ACC112 (cell line): ENCODE measurements around the gene B4GALT1.
A peak's percentile ranks its signal among the peaks of the same experiment; 100 is the strongest.
"Not testable (repeated sequence)": the region's sequence is repeated elsewhere in the genome, so short reads cannot be mapped to it uniquely, and the experiment has no call there.

Experiments used
- H2AFZ ChIP-seq: fragments of 200-600 bp; sonication (generic); one replicate; pipeline ENCODE4 v1.6.0; 2017; ENCODE audit warnings: antibody characterized with exemption, low read length; ENCODE audit not compliant: unreplicated experiment
- H3K27ac ChIP-seq: fragments of 200-600 bp; sonication (generic); 2 replicates; pipeline ENCODE4 v1.5.1; 2014; ENCODE audit warnings: low read depth, mild to moderate bottlenecking, antibody characterized with exemption, low read length, moderate library complexity
- H3K27me3 ChIP-seq: fragments of 200-600 bp; sonication (generic); 2 replicates; pipeline ENCODE4 v1.6.1; 2014; ENCODE audit warnings: mild to moderate bottlenecking, antibody characterized with exemption, low read length, moderate library complexity, mixed read lengths; ENCODE audit not compliant: insufficient read depth
- H3K36me3 ChIP-seq: fragments of 200-600 bp; sonication (generic); 2 replicates; pipeline ENCODE4 v1.6.1; 2016; ENCODE audit warnings: mild to moderate bottlenecking, antibody characterized with exemption, low read length, moderate library complexity, mixed read lengths; ENCODE audit not compliant: insufficient read depth
- H3K4me1 ChIP-seq: fragments of 200-600 bp; sonication (generic); one replicate; pipeline ENCODE4 v1.6.1; 2016; ENCODE audit warnings: low read length, mixed read lengths; ENCODE audit not compliant: insufficient read depth, unreplicated experiment, control insufficient read depth
- H3K4me3 ChIP-seq: fragments of 200-600 bp; sonication (generic); 2 replicates; pipeline ENCODE4 v1.5.1; 2014; ENCODE audit warnings: mild to moderate bottlenecking, low read depth, low read length
- H3K79me2 ChIP-seq: fragments of 200-600 bp; sonication (generic); one replicate; pipeline ENCODE4 v1.6.0; 2016; ENCODE audit warnings: low read length; ENCODE audit not compliant: control insufficient read depth, unreplicated experiment, insufficient read depth

B4GALT1 gene

DNA sequence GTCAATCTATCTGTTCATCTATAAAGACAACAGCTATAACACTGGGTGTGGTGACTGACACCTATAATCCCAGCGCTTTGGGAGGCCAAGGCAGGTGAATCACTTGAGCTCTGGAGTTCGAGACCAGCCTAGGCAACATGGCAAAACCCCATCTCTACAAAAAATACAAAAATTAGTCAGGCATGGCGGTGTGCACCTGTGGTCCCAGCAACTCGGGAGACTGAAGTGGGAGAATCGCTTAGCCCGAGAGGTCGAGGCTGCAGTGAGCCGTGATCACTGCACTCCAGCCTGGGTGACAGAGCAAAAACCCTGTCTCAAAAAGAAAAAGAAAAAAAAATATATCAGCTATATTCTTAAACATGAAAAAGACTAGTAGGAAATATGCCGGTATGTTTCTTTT, 6.7 kb downstream of the B4GALT1 start:
- H3K36me3 ChIP-seq, H2AFZ ChIP-seq, H3K27me3 ChIP-seq: not testable (repeated sequence)
- H3K4me1 ChIP-seq, result peaks cover 85% of the 10 kb centered on the region
- peak overlapping the region; percentile 93 for H3K4me3 ChIP-seq
- peak overlapping the region; percentile 97 for H3K27ac ChIP-seq
- H3K79me2 ChIP-seq, result peaks cover 98% of the 10 kb centered on the region

DNA sequence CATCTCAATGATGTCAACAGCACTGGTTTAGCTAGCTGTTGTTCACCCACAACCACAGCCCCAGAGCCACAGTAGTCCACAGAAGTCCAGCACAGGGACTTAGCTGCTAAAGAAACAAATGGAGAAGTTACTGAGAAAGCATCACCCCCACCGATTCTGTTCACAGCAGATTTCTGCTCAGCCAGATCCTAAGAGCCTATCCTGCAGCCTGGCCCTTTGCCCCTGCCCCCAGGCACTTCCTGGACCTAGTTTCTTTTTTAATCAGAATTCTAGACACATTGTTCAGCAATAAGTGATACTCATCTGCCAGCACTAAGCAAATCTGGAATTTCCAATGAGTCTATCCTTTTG, 7.4 kb downstream of the B4GALT1 start:
- Histone ChIP-seq H3K27ac (peak overlapping the region; percentile 97), H3K79me2 (peaks cover 98% of the 10 kb centered on the region)

DNA sequence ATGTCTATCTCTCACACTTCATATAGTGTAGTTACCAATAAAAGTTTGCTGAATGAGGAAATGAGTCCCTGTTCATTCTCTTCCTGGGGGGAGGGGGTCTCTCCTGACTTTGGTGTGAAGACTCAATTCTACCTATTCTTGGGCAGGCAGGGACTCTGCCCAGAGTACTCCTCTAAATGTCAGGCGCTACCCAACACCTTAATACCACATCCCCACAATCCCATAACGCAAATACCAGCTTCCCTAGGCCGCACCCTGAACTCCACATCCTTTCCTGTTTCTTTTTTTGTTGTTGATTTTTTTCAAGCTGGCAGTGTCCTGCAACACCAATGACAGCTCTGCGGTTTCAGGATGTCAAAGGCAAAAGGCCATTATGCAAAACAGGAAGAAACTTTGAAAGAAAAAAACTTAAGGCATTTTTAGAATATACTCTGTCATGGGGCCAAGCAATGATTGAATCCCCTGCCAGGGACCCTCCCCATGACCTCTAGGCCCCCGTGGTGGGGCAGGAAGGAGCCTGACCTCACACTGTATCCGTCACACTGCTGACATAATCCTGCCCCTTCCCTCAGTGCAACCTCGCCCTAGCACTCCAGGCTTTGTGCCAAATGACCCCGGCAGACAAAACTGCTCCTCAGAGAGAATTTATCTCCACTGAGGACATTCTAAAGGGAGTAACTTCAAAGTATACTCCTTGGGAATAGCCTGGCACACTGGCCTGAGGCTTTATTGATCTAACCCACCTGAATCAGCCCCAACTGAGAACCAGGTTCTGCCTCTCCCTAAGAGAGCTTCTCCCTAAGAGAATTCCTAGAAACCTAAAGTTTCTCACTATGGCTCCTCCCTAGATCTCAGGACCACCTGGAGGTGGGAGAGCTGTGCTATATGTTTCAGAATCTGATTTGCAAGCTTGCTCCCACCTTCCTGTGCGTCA, 8.0 kb downstream of the B4GALT1 start:
- Histone ChIP-seq H3K27me3 (no peaks in the 10 kb centered on the region), H3K4me1 (peaks cover 81% of the 10 kb centered on the region), H3K4me3 (peak overlapping the region; percentile 93), H2AFZ (no peak overlapping the region), H3K27ac (peak overlapping the region; percentile 97), H3K79me2 (peaks cover 98% of the 10 kb centered on the region), H3K36me3 (peaks cover 3% of the 10 kb centered on the region; the same call in 1 of the 2 replicates)

More for the DNA sequence above, 7.4 kb downstream of the B4GALT1 start:
- Histone ChIP-seq H3K27me3 (no peaks in the 10 kb centered on the region), H2AFZ (no peak overlapping the region), H3K4me3 (peak overlapping the region; percentile 93), H3K4me1 (peaks cover 86% of the 10 kb centered on the region), H3K36me3 (no peaks in the 10 kb centered on the region)

- H3K36me3 ChIP-seq, result peaks cover 3% of the 10 kb centered on the region; the same call in 1 of the 2 replicates
- H3K4me1 ChIP-seq, result peaks cover 72% of the 10 kb centered on the region
- H3K27ac ChIP-seq, result peak overlapping the region; percentile 97
- peaks cover 97% of the 10 kb centered on the region for H3K79me2 ChIP-seq
- no peak overlapping the region for H2AFZ ChIP-seq
- no peaks in the 10 kb centered on the region for H3K27me3 ChIP-seq
- H3K4me3 ChIP-seq, result peak overlapping the region; percentile 93
Measured at GRCh38 chr9:33157960-33158842, 8.9 kb downstream of the B4GALT1 start.

DNA sequence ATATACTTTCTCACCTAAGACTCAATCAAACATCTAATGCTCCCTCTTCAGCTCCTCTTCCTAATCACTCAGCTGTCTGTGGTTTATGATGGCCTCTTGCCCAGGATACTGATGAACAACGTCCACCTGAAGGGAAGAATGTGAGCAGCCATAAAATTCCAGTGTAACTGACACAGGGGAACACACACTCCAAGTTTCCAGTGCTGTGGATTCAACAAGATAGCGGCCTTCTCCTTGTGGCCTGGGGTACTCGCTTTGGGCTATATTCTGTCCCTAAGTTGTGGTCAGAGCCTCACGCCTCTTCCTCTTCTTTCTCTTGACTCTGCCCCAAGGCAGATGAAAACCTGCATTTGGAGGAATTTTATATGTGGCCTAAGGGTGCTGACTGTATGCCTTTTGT, 11.7 kb downstream of the B4GALT1 start:
- Histone ChIP-seq H3K4me1 (peaks cover 66% of the 10 kb centered on the region), H3K4me3 (no peak overlapping the region), H3K27me3 (no peaks in the 10 kb centered on the region), H2AFZ (no peak overlapping the region), H3K79me2 (peaks cover 96% of the 10 kb centered on the region), H3K27ac (no peak overlapping the region), H3K36me3 (peaks cover 3% of the 10 kb centered on the region; the same call in 1 of the 2 replicates)

DNA sequence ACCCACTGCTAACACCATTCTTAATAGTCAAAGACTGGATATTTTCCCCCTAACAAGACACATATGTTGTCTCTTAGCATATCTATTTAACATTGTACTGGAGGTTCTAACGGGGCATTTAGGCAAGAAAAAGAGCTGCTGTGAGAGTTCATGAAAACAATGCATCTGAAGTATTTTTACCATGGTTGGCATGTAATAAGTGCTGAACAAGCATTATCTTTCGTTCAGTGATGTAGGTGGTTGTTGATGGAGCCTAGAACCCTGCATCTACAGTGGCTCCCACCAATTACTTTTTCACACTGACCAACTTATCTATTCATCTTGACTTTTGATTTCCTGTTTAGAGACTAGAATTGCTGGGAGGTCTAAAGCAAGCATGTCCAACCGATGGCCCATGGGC, 12.8 kb downstream of the B4GALT1 start:
- Histone ChIP-seq H3K36me3 (peaks cover 3% of the 10 kb centered on the region; the same call in 1 of the 2 replicates), H3K27ac (no peak overlapping the region), H3K4me1 (peaks cover 58% of the 10 kb centered on the region), H3K79me2 (peaks cover 92% of the 10 kb centered on the region), H3K27me3 (no peaks in the 10 kb centered on the region), H2AFZ (no peak overlapping the region), H3K4me3 (no peak overlapping the region)

DNA sequence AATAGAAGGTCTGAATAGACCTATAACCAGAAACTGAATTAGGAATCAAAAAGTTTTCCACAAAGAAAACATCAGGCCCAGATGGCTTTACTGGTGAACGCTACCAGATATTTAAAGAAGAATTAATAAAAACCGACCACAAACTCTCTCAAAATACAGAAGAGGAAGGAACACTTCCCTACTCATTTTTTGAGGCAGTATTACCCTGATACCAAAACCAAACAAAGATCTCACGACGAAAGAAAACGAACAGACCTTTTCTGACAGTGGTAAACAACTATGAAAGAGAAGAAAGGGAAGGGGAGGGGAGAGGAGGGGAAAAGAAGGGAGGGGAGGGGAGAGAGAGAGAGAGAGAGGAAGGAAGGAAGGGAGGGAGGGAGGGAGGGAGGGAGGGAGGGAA, 13.5 kb downstream of the B4GALT1 start:
- Histone ChIP-seq H2AFZ (no peak overlapping the region), H3K36me3 (peaks cover 3% of the 10 kb centered on the region; the same call in 1 of the 2 replicates), H3K79me2 (peaks cover 91% of the 10 kb centered on the region), H3K27ac (no peak overlapping the region), H3K27me3 (no peaks in the 10 kb centered on the region), H3K4me3 (no peak overlapping the region), H3K4me1 (peaks cover 52% of the 10 kb centered on the region)

DNA sequence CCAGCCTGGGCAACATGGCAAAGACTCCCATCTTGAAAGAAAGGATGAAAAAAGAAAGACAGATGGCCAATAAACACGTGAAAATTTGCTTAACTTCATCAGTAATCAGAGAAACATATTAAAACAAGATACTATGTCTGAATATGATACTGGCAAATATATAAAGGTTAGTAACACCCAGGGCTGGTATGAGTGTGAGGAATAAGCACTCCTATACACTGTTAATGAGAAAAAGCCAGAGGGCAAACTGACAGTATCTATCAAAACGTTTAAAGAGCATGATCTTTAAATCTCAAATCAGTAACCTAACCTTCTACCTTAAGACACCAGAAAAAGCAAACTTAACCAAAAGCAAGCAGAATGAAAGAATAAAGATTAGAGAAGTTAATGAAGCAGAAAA, 14.1 kb downstream of the B4GALT1 start:
- peaks cover 52% of the 10 kb centered on the region for H3K4me1 ChIP-seq
- no peak overlapping the region for H3K4me3 ChIP-seq
- no peak overlapping the region for H3K27ac ChIP-seq
- H3K36me3 ChIP-seq, result peaks cover 3% of the 10 kb centered on the region; the same call in 1 of the 2 replicates
- no peaks in the 10 kb centered on the region for H3K27me3 ChIP-seq
- H2AFZ ChIP-seq, result no peak overlapping the region
- peaks cover 91% of the 10 kb centered on the region for H3K79me2 ChIP-seq

DNA sequence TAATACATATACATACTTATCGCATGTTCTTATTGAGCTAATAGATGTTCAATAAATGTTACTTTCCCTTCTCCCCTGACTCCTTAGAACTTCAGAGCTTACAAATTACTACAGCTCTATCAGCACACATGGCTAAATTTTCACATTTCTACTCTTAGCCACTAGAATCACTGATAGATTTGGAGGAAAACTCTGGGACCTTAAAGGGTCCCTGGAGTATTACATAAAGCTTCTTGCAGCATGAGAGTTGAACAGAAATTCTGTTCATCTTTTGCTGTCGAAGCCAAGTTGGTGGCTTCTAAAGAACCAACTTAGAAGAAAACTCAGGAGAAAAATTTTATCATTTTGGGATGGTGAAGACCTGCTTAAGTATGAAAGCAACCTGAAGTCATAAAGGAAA, 15.5 kb downstream of the B4GALT1 start:
- Histone ChIP-seq H3K27ac (peak overlapping the region; percentile 89), H3K4me3 (peak overlapping the region; percentile 50), H3K27me3 (no peaks in the 10 kb centered on the region), H3K4me1 (peaks cover 39% of the 10 kb centered on the region), H2AFZ (no peak overlapping the region), H3K36me3 (peaks cover 3% of the 10 kb centered on the region; the same call in 1 of the 2 replicates), H3K79me2 (peaks cover 90% of the 10 kb centered on the region)

DNA sequence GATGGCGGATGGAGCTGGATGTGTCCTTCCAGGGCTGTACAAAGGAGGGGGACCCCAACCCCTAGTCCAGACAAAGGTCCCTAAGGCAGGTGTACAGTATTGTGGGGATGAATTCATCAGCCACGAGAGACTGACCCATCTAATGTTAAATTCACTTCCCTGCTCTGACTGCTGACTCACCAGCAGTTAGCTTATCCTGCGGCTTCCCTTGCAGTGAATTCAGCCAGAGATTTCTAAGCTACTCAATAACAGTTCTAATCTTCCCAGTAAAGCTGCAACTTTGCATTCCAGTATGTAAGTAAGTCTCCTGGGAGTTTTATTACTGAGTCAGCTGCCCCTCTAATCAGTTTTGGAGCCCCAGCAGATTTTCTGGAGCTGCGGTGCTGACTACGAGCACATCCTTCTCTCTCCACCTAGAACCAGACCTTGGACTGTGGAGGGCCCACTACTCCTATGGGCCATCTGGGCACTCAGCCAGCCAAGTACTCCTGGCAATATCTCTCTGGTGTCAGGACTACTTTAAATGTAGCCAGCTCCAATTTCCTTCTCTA, 16.1 kb downstream of the B4GALT1 start:
- no peaks in the 10 kb centered on the region for H3K27me3 ChIP-seq
- H3K79me2 ChIP-seq, result peaks cover 90% of the 10 kb centered on the region
- H3K27ac ChIP-seq, result peak overlapping the region; percentile 89
- H3K4me3 ChIP-seq, result peak overlapping the region; percentile 50
- peaks cover 3% of the 10 kb centered on the region; the same call in 1 of the 2 replicates for H3K36me3 ChIP-seq
- no peak overlapping the region for H2AFZ ChIP-seq
- peaks cover 36% of the 10 kb centered on the region for H3K4me1 ChIP-seq
